Gastrocnemius medialis (tissue), 4 donors: Measurements from ENCODE around the gene MSANTD3. TPM values are rescaled to one million over a fixed set of nuclear protein-coding genes. Genes with fewer than 3 reads are reported as not detected.
A peak's percentile ranks its signal among the peaks of the same experiment; 100 is the strongest.

ENCODE experiments used
- ATAC-seq, 2 donors: fragments of 150-250 bp; one replicate each; pipeline ENCODE4 v1.9.1; 2016
- DNase-seq, 2 donors: peaks; one replicate each; pipeline ENCODE4 v3.0.0-alpha.2; 2019
- H3K27ac ChIP-seq, 4 donors: fragments of 200-600 bp; sonication (generic); 1 replicate in 1 of 4; 2 replicates in 3 of 4; pipeline ENCODE4 v1.5.1; 2016 to 2018; ENCODE audit warnings: mild to moderate bottlenecking in 2 of 4, moderate library complexity in 1 of 4
- H3K27me3 ChIP-seq, 3 donors: fragments of 200-600 bp; sonication (generic) in 2 of 3; 1 replicate in 1 of 3; 2 replicates in 2 of 3; pipeline versions ENCODE4 v1.5.1 to v1.6.0; 2016 to 2019; ENCODE audit warnings: mild to moderate bottlenecking in 1 of 3, moderate library complexity in 1 of 3
- H3K36me3 ChIP-seq, 2 donors: fragments of 200-600 bp; sonication (generic) in 1 of 2; one replicate each; pipeline ENCODE4 v1.5.1; 2017 to 2018
- H3K4me1 ChIP-seq, 2 donors: fragments of 200-600 bp; sonication (generic) in 1 of 2; one replicate each; pipeline ENCODE4 v1.5.1; 2016 to 2017; ENCODE audit warnings: mild to moderate bottlenecking in 2 of 2
- H3K4me3 ChIP-seq, 4 donors: fragments of 200-600 bp; sonication (generic) in 3 of 4; 1 replicate in 1 of 4; 2 replicates in 3 of 4; pipeline ENCODE4 v1.5.1; 2016 to 2019; ENCODE audit warnings: mild to moderate bottlenecking in 2 of 4
- H3K9me3 ChIP-seq, 3 donors: fragments of 200-600 bp; sonication (generic) in 2 of 3; 1 replicate in 1 of 3; 2 replicates in 2 of 3; pipeline ENCODE4 v1.5.1; 2016 to 2019
- POLR2A ChIP-seq, 2 donors: fragments of 450-650 bp; IDR thresholded peaks; one replicate each; pipeline ENCODE4 v1.6.1; 2017; ENCODE audit warnings: antibody characterized with exemption in 2 of 2, mild to moderate bottlenecking in 2 of 2, moderate library complexity in 2 of 2
- in situ Hi-C, 4 donors: fragments of 200-750 bp; cut with MboI; loops; one replicate each; pipeline versions ENCODE4 v1.15.0 to v1.8.0; 2017; ENCODE audit warnings: low sequenced_read_pairs in 4 of 4
- intact Hi-C: fragments of 100-400 bp; cut with DNase I; formaldehyde crosslinking; loops from one replicate; pipeline ENCODE4 v1.15.1; 2023; ENCODE audit warnings: low total_unique reads
- total RNA-seq, 4 donors: library from RNA; depleted of rRNA; stranded (reverse); fragments of >200 nt; gene quantifications; one replicate each; pipeline versions ENCODE4 v1.1.0 to v1.2.3, GENCODE V29; 2016
- TF ChIP-seq, protein P1 (sequence below), 5 experiments: fragments of 450-650 bp in 3 of 5; fragments of 200-600 bp in 2 of 5; sonication (generic) in 2 of 5; IDR thresholded peaks in 4 of 5; conservative IDR thresholded peaks in 1 of 5; 1 replicate in 4 of 5; 2 replicates in 1 of 5; pipeline ENCODE4 v1.5.1; 2016 to 2019; ENCODE audit warnings: antibody characterized with exemption in 5 of 5, mild to moderate bottlenecking in 3 of 5, moderate library complexity in 3 of 5

Gene MSANTD3
- total RNA-seq, 4 donors from 2014 or later: 23.3 to 62.6 (median 40.1) TPM

DNA sequence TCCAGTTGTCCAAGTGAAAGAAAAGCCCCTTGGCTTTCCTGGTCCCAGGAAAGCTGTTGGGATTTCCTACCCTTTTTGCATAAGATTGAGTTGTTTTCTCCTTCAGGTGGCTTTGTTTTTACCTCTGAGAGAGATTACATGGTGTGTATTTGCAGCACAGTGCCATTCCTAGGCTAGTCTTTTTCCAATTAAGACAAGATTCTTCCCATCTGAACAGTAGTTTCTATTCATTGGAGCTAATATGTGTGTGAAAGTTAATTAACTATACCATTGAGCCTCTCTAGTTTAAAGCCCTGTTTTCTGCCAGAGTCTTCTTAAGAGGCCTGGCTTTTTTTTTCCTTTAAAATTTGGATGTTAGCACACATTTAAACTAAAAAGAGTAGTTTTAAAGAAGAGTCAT is 20.1 kb downstream of the MSANTD3 start:
- no peaks in the 10 kb centered on the region for H3K36me3 ChIP-seq

DNA sequence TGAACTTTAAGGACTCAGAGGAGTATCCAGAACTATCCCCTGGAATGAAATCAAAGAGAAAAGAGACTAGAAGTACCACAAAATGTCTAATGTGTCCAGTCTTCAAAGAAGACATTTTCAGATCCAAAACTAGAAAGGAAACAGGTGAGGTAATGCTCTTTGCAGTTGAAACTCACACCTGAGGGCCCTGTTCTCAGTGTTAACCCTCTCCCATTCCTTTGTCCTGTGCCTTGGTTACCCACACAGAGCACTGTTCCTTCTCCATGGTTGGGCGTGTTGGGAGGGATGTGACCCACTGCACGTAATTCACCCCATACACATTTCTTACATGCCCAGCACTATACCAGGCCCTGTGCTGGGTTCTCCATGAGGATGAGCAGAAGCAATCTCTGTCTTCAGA is 21.3 kb downstream of the MSANTD3 start:
- Histone ChIP-seq H3K36me3 (no peaks in the 10 kb centered on the region), H3K27ac (no peak overlapping the region), H3K4me3 (no peak overlapping the region), H3K4me1 (peaks cover 7 to 12% of the 10 kb centered on the region in 2 donors), H3K27me3 (no peaks in the 10 kb centered on the region), H3K9me3 (no peaks in the 10 kb centered on the region)
- intact Hi-C loops (no loop called here), in situ Hi-C loops (loop anchor here in 2 of 4 donors (10.0 to 25.0 kb wide), 2 partner anchors 137 to 139 kb away; partner anchors contain the start of gene CAVIN4 (in 1 of the 2))
- ATAC-seq: no peak
- TF ChIP-seq, protein P1, sequence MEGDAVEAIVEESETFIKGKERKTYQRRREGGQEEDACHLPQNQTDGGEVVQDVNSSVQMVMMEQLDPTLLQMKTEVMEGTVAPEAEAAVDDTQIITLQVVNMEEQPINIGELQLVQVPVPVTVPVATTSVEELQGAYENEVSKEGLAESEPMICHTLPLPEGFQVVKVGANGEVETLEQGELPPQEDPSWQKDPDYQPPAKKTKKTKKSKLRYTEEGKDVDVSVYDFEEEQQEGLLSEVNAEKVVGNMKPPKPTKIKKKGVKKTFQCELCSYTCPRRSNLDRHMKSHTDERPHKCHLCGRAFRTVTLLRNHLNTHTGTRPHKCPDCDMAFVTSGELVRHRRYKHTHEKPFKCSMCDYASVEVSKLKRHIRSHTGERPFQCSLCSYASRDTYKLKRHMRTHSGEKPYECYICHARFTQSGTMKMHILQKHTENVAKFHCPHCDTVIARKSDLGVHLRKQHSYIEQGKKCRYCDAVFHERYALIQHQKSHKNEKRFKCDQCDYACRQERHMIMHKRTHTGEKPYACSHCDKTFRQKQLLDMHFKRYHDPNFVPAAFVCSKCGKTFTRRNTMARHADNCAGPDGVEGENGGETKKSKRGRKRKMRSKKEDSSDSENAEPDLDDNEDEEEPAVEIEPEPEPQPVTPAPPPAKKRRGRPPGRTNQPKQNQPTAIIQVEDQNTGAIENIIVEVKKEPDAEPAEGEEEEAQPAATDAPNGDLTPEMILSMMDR (IDR thresholded peaks at IDR 0.05 in 4 of 5, conservative IDR thresholded peaks at IDR 0.05 in 1 of 5): no peak
- no peak for TF ChIP-seq POLR2A (IDR thresholded peaks at IDR 0.05)
- DNase-seq: no peak

More for the DNA sequence above, 20.1 kb downstream of the MSANTD3 start:
- H3K4me1 ChIP-seq: peaks cover 7 to 12% of the 10 kb centered on the region in 2 donors
- H3K27me3 ChIP-seq: no peaks in the 10 kb centered on the region
- intact Hi-C loops (no loop called here), in situ Hi-C loops (loop anchor here in 2 of 4 donors (10.0 to 25.0 kb wide), 2 partner anchors 138 to 140 kb away; partner anchors contain the start of gene CAVIN4 (in 1 of the 2))
- no peak for DNase-seq
- no peak for ATAC-seq
- H3K9me3 ChIP-seq: no peaks in the 10 kb centered on the region
- H3K27ac ChIP-seq: no peak overlapping the region
- TF ChIP-seq POLR2A (IDR thresholded peaks at IDR 0.05): no peak
- TF ChIP-seq, protein P1 (IDR thresholded peaks at IDR 0.05 in 4 of 5, conservative IDR thresholded peaks at IDR 0.05 in 1 of 5): no peak
- H3K4me3 ChIP-seq: no peak overlapping the region

DNA sequence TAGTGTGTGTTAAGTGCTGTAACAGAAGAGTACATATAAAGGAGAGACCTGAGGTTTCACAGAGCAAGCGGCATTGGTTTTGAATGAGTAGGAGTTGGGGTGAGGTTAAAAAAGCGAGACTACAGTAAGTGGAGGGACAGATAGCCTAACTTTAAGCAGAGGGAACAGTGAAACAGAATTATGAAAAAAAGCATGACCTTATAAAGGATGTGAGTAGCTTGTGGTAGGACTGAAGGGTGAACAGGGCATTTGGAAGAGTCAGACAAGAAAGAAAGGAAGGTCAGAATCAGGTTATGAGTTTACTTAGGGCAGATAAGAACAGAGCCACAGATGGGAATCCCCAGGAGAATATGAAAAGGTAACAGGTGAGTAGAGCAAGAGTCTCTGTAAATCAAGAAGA is 22.5 kb downstream of the MSANTD3 start:
- Histone ChIP-seq H3K4me3 (no peak overlapping the region), H3K4me1 (peaks cover 7 to 10% of the 10 kb centered on the region in 2 donors), H3K36me3 (no peaks in the 10 kb centered on the region), H3K9me3 (no peaks in the 10 kb centered on the region), H3K27ac (no peak overlapping the region), H3K27me3 (no peaks in the 10 kb centered on the region)
- in situ Hi-C loops: loop anchor here in 2 of 4 donors (10.0 to 25.0 kb wide), 2 partner anchors 135 to 138 kb away; partner anchors contain the start of gene CAVIN4 (in 1 of the 2)
- ATAC-seq: no peak
- DNase-seq: no peak
- intact Hi-C loops: no loop called here
- TF ChIP-seq POLR2A (IDR thresholded peaks at IDR 0.05): no peak

DNA sequence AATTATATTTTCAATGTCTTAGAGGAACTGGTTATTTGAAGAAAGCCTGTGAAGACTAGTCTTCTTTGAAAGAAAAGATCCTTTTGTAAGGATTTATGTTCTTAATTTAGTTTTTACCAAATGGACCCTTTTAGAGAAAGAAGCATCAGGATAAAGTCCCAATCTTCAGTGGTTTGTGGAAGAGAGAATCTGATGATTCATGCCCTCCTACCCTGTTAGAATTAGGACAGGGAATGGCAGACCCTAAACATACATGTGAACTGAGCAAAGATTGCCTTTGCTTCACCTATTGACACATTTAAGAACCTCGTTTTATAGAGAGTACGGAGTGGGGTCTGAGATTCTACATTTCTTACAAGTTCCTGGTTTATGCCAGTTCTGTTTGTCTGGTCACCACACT is 26.0 kb downstream of the MSANTD3 start:
- intact Hi-C loops: no loop called here
- no peak overlapping the region for H3K4me3 ChIP-seq
- H3K27ac ChIP-seq: no peak overlapping the region
- no peaks in the 10 kb centered on the region for H3K9me3 ChIP-seq
- H3K36me3 ChIP-seq: no peaks in the 10 kb centered on the region
- no peak for ATAC-seq
- in situ Hi-C loops: no loop called here
- no peak for DNase-seq
- TF ChIP-seq POLR2A (IDR thresholded peaks at IDR 0.05): no peak
- TF ChIP-seq, protein P1 (IDR thresholded peaks at IDR 0.05 in 4 of 5, conservative IDR thresholded peaks at IDR 0.05 in 1 of 5): no peak
- H3K4me1 ChIP-seq: peaks cover 0 to 11% of the 10 kb centered on the region in 2 donors
- no peaks in the 10 kb centered on the region for H3K27me3 ChIP-seq

DNA sequence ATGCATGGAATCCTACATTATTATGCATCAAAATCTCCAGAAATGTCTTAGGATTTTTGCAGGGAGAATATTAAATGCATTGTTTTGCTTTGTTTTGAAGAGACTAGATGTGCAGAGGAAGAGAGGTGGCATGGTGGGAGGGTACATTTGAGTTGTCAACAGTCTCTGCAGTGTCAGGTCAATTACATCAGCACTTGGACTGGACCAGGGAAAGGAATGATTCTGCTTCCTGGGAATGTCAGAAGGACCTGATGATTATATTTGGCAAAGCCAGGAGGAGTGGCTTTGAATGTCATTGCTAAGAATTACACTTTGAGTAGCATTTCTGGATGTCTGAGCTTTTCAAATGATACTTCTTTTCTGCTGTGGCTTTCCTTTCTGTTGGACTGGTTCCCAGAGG is 28.5 kb downstream of the MSANTD3 start:
- ATAC-seq: peak in 1 of 2 donors; percentile 45
- Histone ChIP-seq H3K9me3 (no peaks in the 10 kb centered on the region), H3K4me1 (peaks cover 0 to 11% of the 10 kb centered on the region in 2 donors), H3K4me3 (no peak overlapping the region), H3K36me3 (no peaks in the 10 kb centered on the region), H3K27me3 (no peaks in the 10 kb centered on the region), H3K27ac (no peak overlapping the region)
- TF ChIP-seq POLR2A (IDR thresholded peaks at IDR 0.05): no peak
- TF ChIP-seq, protein P1 (IDR thresholded peaks at IDR 0.05 in 4 of 5, conservative IDR thresholded peaks at IDR 0.05 in 1 of 5): no peak
- intact Hi-C loops: no loop called here
- in situ Hi-C loops: no loop called here
- DNase-seq: no peak
